ENCODE results near the gene AGRP.

The AGRP gene

GRCh38 chr16:67445126-67445426 lies 38.3 kb downstream of the AGRP start:
- no peak for DNase-seq

GRCh38 chr16:67444259-67445125 lies 38.9 kb downstream of the AGRP start:
- DNase-seq = no peak

- DNase-seq = no peak
Observed at GRCh38 chr16:67443265-67443664, 40.1 kb downstream of the AGRP start.

GRCh38 chr16:67442581-67443255 lies 40.6 kb downstream of the AGRP start:
- DNase-seq = no peak

- DNase-seq = no peak
Observed at GRCh38 chr16:67441907-67442306, 41.4 kb downstream of the AGRP start.

GRCh38 chr16:67441271-67441753 lies 42.0 kb downstream of the AGRP start:
- no peak for DNase-seq

- DNase-seq = no peak
Observed at GRCh38 chr16:67438824-67439393, 44.4 kb downstream of the AGRP start.

GRCh38 chr16:67438098-67438791 lies 45.1 kb downstream of the AGRP start:
- no peak for DNase-seq

GRCh38 chr16:67437513-67437912 lies 45.8 kb downstream of the AGRP start:
- DNase-seq = no peak

GRCh38 chr16:67436640-67437193 lies 46.6 kb downstream of the AGRP start:
- DNase-seq = no peak

GRCh38 chr16:67435758-67436164 lies 47.6 kb downstream of the AGRP start:
- DNase-seq = no peak

GRCh38 chr16:67433131-67433719 lies 50.1 kb downstream of the AGRP start:
- DNase-seq = no peak
